ENCODE results near the gene SUSD4.

Gene SUSD4

DNA sequence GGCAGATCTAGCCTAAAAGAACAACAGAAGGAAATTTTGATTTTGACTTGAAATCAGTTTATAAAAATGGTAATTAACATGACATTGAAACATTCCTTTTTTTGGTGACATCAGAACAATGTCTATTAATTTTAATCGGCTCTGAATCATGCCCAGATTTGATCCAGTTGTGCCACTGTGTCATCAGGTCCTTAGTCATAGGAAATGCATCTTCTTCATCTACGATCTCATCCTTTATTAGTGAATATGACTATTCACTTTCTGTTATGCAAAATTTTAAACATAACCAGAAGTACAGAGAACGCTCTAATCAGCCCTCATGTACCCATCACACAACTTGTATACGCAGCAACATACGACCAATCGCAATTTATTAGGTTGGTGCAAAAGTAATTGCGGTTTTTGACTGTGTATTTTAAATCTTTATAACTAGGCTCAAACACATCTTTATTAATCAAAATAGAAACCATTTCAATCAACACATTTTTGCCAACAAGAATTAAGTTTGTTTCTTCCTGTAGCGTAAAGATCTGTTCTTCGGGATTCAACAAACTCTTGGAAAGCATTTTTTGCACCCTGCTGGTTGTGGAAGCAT, 180.6 kb downstream of the SUSD4 start:
- DNase-seq (ENCODE audit: low read depth), result no peak

DNA sequence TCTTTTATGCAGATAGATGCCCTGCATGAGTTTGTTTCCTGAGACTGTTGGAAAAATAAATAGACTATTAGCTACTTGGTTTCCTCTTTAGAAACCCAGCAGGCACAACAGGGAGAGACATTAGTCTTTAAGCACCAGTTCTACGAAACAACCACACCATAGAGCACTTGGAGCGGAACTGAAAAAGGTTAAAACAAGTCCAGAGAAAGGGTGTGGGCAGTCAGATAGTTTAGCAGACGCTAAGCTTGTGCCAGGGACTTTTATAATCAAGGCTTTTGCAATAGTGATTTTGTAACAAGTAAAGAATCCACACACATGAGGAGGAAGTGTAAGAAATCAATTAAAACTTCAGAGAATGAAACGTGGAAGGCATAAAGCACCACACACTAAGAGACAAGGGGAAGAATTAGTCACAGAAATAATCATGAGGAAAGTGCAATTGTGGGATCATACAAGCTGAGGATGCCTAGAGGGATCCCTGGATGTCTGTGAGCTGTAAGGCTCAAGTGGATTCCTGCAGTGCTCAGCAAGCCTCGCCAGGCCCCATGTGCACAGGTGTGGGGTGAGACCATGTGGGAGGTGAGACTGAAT, 183.2 kb downstream of the SUSD4 start:
- no peak for DNase-seq (ENCODE audit: low read depth)

DNA sequence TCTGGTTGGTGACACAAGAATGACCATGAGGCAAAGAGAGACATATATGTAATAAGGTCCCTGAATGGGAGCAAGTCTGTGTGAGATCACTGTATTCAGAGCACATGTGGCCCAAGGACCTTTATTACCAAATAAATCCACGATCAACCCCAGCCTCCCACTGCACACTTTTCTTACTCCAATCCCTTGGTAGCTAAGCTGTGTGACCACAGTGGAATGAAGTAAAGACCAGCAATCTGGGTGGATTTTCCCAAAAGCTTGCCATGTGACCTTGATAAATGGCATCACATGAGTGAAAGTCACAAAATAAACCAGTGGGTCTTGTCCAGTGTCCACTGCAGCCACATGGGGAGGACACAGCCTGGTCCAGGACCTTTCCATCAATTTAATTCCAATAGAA, 184.2 kb downstream of the SUSD4 start:
- DNase-seq (ENCODE audit: low read depth), result no peak

DNA sequence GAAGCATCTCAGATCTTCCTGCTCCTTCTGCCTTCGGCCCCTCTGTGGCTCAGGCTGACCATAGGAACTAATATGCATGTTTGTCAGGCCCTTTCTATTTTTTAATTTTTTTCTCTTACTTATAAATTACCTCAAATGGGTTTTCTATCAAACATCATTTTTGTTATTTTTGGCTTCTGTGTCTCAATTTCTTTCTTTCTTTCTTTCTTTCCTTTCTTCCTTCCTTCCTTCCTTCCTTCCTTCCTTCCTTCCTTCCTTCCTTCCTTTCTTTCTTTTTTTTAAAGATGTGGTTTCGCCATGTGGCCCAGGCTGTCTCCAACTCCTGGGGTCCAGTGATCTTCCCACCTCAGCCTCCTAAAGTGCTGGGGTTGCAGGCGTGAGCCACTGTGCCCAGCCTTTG, 184.7 kb downstream of the SUSD4 start:
- DNase-seq (ENCODE audit: low read depth), result no peak

DNA sequence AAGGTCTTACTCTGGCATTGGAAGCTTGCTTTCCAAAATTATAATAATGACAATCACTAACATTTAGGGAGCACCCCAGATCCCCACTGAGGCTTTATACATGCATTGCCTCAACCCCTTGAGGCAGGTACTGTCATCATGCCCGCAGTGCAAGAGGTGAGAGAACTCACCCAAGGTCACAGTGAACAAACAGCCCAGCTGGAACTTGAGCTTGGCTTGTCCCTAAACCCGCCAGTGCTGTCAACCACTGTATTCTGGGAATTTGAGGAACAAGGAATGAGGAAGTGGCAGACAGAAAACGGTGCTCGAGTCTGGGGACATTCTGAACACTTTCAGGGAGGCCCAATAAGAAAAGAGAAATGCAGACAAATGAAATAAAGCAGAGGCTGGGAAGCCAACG, 186.3 kb downstream of the SUSD4 start:
- no peak for DNase-seq (ENCODE audit: low read depth)

DNA sequence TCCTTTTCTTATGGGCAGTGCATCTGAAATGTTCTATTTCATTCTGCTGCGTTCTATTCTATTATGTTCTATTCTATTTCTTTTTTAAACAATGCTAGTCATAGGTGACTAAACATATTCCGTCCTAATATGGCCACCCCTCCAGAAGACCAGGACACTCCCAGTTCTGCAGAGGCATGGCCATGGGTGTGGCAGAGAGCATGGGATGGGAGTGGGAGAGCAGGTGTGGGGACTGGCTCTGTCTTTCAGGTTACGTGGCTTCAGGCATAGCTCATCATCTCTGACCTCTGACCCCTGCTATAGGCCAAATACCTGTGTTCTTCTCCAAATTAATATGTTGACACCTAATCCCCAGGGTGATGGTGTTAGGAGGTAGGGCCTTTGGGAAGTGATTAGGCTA, 187.5 kb downstream of the SUSD4 start:
- DNase-seq (ENCODE audit: low read depth), result no peak

DNA sequence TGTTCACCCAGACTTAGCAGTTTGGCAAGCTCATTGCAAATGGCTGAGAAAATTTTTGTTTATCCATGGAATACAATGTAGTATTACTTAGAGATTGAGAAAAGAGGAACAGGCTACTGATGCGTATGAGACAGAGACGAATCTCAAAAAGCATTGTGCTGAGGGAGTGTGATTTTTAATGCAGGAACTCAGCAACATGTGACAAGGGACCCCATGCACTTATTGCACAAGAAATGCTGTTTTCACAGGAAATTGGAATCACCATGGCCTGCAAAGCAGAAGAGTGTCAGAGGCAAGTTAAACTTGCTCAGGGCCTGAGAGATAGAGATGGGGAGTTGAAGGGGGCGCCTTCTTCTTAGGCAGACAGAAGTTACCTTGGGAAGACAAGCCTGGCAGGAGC, 188.3 kb downstream of the SUSD4 start:
- no peak for DNase-seq (ENCODE audit: low read depth)

DNA sequence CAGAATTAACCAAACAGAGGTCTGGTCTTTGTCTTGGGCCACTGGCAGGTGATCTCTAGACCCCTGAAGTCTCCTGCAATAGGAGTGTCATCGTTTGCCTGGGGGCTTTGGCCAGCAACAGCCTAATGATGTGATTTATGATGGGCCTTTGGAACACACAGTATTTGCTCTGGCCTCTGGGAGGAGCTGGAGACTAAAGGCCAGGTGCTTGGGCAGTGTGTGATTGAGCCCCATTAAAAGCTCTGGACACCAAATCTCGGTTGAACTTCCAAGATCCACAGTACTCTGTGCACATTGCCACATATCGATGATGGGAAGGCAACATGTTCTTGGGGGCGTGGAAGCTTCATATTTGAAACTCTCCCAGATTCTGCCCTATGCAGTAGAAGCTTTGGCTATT, 188.9 kb downstream of the SUSD4 start:
- no peak for DNase-seq (ENCODE audit: low read depth)
